HEK293 (cell line): ENCODE results near the gene RPS6KA2.

Experiments
- KLF9 ChIP-seq: fragments of 450-650 bp; formaldehyde crosslinking; IDR thresholded peaks from 2 replicates; pipeline ENCODE4 v1.5.1; 2016; ENCODE audit warnings: missing biosample characterization, missing genetic modification characterization, low read depth
- MZF1 ChIP-seq: fragments of 450-650 bp; formaldehyde crosslinking; IDR thresholded peaks from 2 replicates; pipeline ENCODE4 v1.5.1; 2017; ENCODE audit warnings: missing biosample characterization, missing genetic modification characterization, borderline replicate concordance
- PRDM1 ChIP-seq: fragments of 450-650 bp; formaldehyde crosslinking; IDR thresholded peaks from 2 replicates; pipeline ENCODE4; 2016; ENCODE audit warnings: missing biosample characterization, missing genetic modification characterization
- SALL2 ChIP-seq: fragments of 450-650 bp; formaldehyde crosslinking; IDR thresholded peaks from 2 replicates; pipeline ENCODE4 v1.5.0; 2017; ENCODE audit warnings: missing biosample characterization, mild to moderate bottlenecking, missing genetic modification characterization, borderline replicate concordance
- SP2 ChIP-seq: fragments of 450-650 bp; formaldehyde crosslinking; IDR thresholded peaks from 2 replicates; pipeline ENCODE4 v1.5.1; 2016; ENCODE audit warnings: missing biosample characterization, missing genetic modification characterization
- SP7 ChIP-seq: fragments of 450-650 bp; formaldehyde crosslinking; IDR thresholded peaks from 2 replicates; pipeline ENCODE4 v1.5.1; 2016; ENCODE audit warnings: missing biosample characterization, missing genetic modification characterization
- ZEB2 ChIP-seq: fragments of 450-650 bp; formaldehyde crosslinking; IDR thresholded peaks from 2 replicates; pipeline ENCODE4 v1.5.1; 2016; ENCODE audit warnings: missing biosample characterization, missing genetic modification characterization
- ZNF10 ChIP-seq: fragments of 450-650 bp; formaldehyde crosslinking; IDR thresholded peaks from 2 replicates; pipeline ENCODE4 v1.5.1; 2017; ENCODE audit warnings: missing biosample characterization, missing genetic modification characterization
- ZNF132 ChIP-seq: fragments of 450-650 bp; formaldehyde crosslinking; IDR thresholded peaks from 2 replicates; pipeline ENCODE4 v1.5.1; 2017; ENCODE audit warnings: missing biosample characterization, missing genetic modification characterization, borderline replicate concordance
- ZNF211 ChIP-seq: fragments of 450-650 bp; formaldehyde crosslinking; IDR thresholded peaks from 2 replicates; pipeline ENCODE4 v1.5.1; 2016; ENCODE audit warnings: low read depth, missing biosample characterization, missing genetic modification characterization
- ZNF239 ChIP-seq: fragments of 450-650 bp; formaldehyde crosslinking; IDR thresholded peaks from 2 replicates; pipeline ENCODE4 v1.5.1; 2016; ENCODE audit warnings: missing biosample characterization, missing genetic modification characterization
- ZNF274 ChIP-seq, 2 experiments: fragments of 200-500 bp in 1 of 2; fragments of 450-650 bp in 1 of 2; sonication (Bioruptor generic) in 1 of 2; formaldehyde crosslinking in 1 of 2; IDR thresholded peaks; 2 replicates each; pipeline versions ENCODE4 v1.5.1 to v1.6.1; 2014 to 2016; ENCODE audit warnings: borderline replicate concordance in 1 of 2, inconsistent platforms in 1 of 2, low read length in 1 of 2, missing biosample characterization in 1 of 2, missing genetic modification characterization in 1 of 2
- ZNF473 ChIP-seq: fragments of 450-650 bp; formaldehyde crosslinking; IDR thresholded peaks from 2 replicates; pipeline ENCODE4 v1.5.1; 2017; ENCODE audit warnings: missing biosample characterization, missing genetic modification characterization
- ZNF521 ChIP-seq: fragments of 450-650 bp; formaldehyde crosslinking; IDR thresholded peaks from 2 replicates; pipeline ENCODE4 v1.5.1; 2017; ENCODE audit warnings: missing biosample characterization, mild to moderate bottlenecking, missing genetic modification characterization
- ZNF529 ChIP-seq: fragments of 450-650 bp; formaldehyde crosslinking; IDR thresholded peaks from 2 replicates; pipeline ENCODE4 v1.5.1; 2017; ENCODE audit warnings: missing genetic modification characterization, missing biosample characterization; ENCODE audit not compliant: insufficient replicate concordance
- ZNF548 ChIP-seq: fragments of 450-650 bp; formaldehyde crosslinking; IDR thresholded peaks from 2 replicates; pipeline ENCODE4 v1.5.1; 2016; ENCODE audit warnings: missing biosample characterization, missing genetic modification characterization
- ZNF571 ChIP-seq: fragments of 450-650 bp; formaldehyde crosslinking; IDR thresholded peaks from 2 replicates; pipeline ENCODE4 v1.5.0; 2017; ENCODE audit warnings: missing biosample characterization, missing genetic modification characterization
- ZNF629 ChIP-seq: fragments of 450-650 bp; formaldehyde crosslinking; IDR thresholded peaks from 2 replicates; pipeline ENCODE4 v1.5.1; 2017; ENCODE audit warnings: missing biosample characterization, missing genetic modification characterization
- ZNF704 ChIP-seq: fragments of 450-650 bp; formaldehyde crosslinking; IDR thresholded peaks from 2 replicates; pipeline ENCODE4 v1.5.1; 2016; ENCODE audit warnings: missing biosample characterization, missing genetic modification characterization
- ZNF785 ChIP-seq: fragments of 450-650 bp; formaldehyde crosslinking; IDR thresholded peaks from 2 replicates; pipeline ENCODE4 v1.5.1; 2016; ENCODE audit warnings: missing biosample characterization, missing genetic modification characterization
- TF ChIP-seq, protein P1 (sequence below): fragments of 450-650 bp; formaldehyde crosslinking; IDR thresholded peaks from 2 replicates; pipeline ENCODE4 v1.5.1; 2017; ENCODE audit warnings: missing biosample characterization, mild to moderate bottlenecking, missing genetic modification characterization, moderate library complexity
- TF ChIP-seq, protein P2 (sequence below): fragments of 450-650 bp; formaldehyde crosslinking; IDR thresholded peaks from 2 replicates; pipeline ENCODE4 v1.5.1; 2016; ENCODE audit warnings: missing biosample characterization, missing genetic modification characterization, borderline replicate concordance
- TF ChIP-seq, protein P3 (sequence below): fragments of 450-650 bp; formaldehyde crosslinking; IDR thresholded peaks from 2 replicates; pipeline ENCODE4 v1.5.1; 2016; ENCODE audit warnings: missing biosample characterization, missing genetic modification characterization
- TF ChIP-seq, protein P4 (sequence below): fragments of 450-650 bp; formaldehyde crosslinking; IDR thresholded peaks from 2 replicates; pipeline ENCODE4 v1.5.1; 2016; ENCODE audit warnings: missing biosample characterization, missing genetic modification characterization
- TF ChIP-seq, protein P5 (sequence below): fragments of 450-650 bp; formaldehyde crosslinking; IDR thresholded peaks from 2 replicates; pipeline ENCODE4 v1.5.1; 2016; ENCODE audit warnings: missing biosample characterization, missing genetic modification characterization

RPS6KA2 gene

GRCh38 chr6:166515072-166515810 lies 111.8 kb downstream of the RPS6KA2 start (continued):
- TF ChIP-seq, protein P1, sequence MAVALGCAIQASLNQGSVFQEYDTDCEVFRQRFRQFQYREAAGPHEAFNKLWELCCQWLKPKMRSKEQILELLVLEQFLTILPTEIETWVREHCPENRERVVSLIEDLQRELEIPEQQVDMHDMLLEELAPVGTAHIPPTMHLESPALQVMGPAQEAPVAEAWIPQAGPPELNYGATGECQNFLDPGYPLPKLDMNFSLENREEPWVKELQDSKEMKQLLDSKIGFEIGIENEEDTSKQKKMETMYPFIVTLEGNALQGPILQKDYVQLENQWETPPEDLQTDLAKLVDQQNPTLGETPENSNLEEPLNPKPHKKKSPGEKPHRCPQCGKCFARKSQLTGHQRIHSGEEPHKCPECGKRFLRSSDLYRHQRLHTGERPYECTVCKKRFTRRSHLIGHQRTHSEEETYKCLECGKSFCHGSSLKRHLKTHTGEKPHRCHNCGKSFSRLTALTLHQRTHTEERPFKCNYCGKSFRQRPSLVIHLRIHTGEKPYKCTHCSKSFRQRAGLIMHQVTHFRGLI (tag by site-specific recombination): no peak
- TF ChIP-seq, protein P2, sequence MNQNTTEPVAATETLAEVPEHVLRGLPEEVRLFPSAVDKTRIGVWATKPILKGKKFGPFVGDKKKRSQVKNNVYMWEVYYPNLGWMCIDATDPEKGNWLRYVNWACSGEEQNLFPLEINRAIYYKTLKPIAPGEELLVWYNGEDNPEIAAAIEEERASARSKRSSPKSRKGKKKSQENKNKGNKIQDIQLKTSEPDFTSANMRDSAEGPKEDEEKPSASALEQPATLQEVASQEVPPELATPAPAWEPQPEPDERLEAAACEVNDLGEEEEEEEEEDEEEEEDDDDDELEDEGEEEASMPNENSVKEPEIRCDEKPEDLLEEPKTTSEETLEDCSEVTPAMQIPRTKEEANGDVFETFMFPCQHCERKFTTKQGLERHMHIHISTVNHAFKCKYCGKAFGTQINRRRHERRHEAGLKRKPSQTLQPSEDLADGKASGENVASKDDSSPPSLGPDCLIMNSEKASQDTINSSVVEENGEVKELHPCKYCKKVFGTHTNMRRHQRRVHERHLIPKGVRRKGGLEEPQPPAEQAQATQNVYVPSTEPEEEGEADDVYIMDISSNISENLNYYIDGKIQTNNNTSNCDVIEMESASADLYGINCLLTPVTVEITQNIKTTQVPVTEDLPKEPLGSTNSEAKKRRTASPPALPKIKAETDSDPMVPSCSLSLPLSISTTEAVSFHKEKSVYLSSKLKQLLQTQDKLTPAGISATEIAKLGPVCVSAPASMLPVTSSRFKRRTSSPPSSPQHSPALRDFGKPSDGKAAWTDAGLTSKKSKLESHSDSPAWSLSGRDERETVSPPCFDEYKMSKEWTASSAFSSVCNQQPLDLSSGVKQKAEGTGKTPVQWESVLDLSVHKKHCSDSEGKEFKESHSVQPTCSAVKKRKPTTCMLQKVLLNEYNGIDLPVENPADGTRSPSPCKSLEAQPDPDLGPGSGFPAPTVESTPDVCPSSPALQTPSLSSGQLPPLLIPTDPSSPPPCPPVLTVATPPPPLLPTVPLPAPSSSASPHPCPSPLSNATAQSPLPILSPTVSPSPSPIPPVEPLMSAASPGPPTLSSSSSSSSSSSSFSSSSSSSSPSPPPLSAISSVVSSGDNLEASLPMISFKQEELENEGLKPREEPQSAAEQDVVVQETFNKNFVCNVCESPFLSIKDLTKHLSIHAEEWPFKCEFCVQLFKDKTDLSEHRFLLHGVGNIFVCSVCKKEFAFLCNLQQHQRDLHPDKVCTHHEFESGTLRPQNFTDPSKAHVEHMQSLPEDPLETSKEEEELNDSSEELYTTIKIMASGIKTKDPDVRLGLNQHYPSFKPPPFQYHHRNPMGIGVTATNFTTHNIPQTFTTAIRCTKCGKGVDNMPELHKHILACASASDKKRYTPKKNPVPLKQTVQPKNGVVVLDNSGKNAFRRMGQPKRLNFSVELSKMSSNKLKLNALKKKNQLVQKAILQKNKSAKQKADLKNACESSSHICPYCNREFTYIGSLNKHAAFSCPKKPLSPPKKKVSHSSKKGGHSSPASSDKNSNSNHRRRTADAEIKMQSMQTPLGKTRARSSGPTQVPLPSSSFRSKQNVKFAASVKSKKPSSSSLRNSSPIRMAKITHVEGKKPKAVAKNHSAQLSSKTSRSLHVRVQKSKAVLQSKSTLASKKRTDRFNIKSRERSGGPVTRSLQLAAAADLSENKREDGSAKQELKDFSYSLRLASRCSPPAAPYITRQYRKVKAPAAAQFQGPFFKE: no peak
- TF ChIP-seq ZNF785 (no peak), ZNF239 (tag by site-specific recombination) (no peak), SP2 (tag by site-specific recombination) (no peak), ZNF529 (tag by site-specific recombination) (no peak), ZNF548 (no peak), MZF1 (tag by site-specific recombination) (no peak), ZNF629 (tag by site-specific recombination) (peak; percentile 60; the same call in 1 of the 2 replicates), SALL2 (tag by site-specific recombination) (no peak), ZEB2 (tag by site-specific recombination) (0 out of 2 replicates have a peak, but pooled peaks have one; percentile 17), KLF9 (tag by site-specific recombination) (no peak), ZNF211 (tag by site-specific recombination) (no peak), SP7 (tag by site-specific recombination) (no peak), PRDM1 (tag by site-specific recombination) (no peak), ZNF704 (no peak), ZNF571 (tag by site-specific recombination) (no peak), ZNF132 (tag by site-specific recombination) (no peak), ZNF521 (tag by site-specific recombination) (no peak), ZNF473 (tag by site-specific recombination) (no peak), ZNF274 (IDR thresholded peaks at IDR 0.05; ENCODE audit: low read length) (no peak), ZNF274 (tag by site-specific recombination; IDR thresholded peaks at IDR 0.05; ENCODE audit: borderline replicate concordance) (no peak), ZNF10 (tag by site-specific recombination) (peak; percentile 61; the same call in 1 of the 2 replicates)
- TF ChIP-seq, protein P3, sequence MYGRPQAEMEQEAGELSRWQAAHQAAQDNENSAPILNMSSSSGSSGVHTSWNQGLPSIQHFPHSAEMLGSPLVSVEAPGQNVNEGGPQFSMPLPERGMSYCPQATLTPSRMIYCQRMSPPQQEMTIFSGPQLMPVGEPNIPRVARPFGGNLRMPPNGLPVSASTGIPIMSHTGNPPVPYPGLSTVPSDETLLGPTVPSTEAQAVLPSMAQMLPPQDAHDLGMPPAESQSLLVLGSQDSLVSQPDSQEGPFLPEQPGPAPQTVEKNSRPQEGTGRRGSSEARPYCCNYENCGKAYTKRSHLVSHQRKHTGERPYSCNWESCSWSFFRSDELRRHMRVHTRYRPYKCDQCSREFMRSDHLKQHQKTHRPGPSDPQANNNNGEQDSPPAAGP (tag by site-specific recombination): peak; percentile 72
- TF ChIP-seq, protein P4, sequence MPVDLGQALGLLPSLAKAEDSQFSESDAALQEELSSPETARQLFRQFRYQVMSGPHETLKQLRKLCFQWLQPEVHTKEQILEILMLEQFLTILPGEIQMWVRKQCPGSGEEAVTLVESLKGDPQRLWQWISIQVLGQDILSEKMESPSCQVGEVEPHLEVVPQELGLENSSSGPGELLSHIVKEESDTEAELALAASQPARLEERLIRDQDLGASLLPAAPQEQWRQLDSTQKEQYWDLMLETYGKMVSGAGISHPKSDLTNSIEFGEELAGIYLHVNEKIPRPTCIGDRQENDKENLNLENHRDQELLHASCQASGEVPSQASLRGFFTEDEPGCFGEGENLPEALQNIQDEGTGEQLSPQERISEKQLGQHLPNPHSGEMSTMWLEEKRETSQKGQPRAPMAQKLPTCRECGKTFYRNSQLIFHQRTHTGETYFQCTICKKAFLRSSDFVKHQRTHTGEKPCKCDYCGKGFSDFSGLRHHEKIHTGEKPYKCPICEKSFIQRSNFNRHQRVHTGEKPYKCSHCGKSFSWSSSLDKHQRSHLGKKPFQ: no peak
- TF ChIP-seq, protein P5, sequence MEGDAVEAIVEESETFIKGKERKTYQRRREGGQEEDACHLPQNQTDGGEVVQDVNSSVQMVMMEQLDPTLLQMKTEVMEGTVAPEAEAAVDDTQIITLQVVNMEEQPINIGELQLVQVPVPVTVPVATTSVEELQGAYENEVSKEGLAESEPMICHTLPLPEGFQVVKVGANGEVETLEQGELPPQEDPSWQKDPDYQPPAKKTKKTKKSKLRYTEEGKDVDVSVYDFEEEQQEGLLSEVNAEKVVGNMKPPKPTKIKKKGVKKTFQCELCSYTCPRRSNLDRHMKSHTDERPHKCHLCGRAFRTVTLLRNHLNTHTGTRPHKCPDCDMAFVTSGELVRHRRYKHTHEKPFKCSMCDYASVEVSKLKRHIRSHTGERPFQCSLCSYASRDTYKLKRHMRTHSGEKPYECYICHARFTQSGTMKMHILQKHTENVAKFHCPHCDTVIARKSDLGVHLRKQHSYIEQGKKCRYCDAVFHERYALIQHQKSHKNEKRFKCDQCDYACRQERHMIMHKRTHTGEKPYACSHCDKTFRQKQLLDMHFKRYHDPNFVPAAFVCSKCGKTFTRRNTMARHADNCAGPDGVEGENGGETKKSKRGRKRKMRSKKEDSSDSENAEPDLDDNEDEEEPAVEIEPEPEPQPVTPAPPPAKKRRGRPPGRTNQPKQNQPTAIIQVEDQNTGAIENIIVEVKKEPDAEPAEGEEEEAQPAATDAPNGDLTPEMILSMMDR: peak; percentile 43; the same call in 1 of the 2 replicates
